Neuron (in vitro differentiated cells): ENCODE data around the gene SOX1.

Experiments used
- H2AFZ ChIP-seq: one replicate; pipeline ENCODE4 v1.6.1; 2013; ENCODE audit warnings: low read depth, mild to moderate bottlenecking, inconsistent platforms, low read length, moderate library complexity
- H3K27me3 ChIP-seq: one replicate; pipeline ENCODE4 v1.6.1; 2013; ENCODE audit warnings: low read length; ENCODE audit not compliant: insufficient read depth
- H3K36me3 ChIP-seq: one replicate; pipeline ENCODE4 v1.6.1; 2013; ENCODE audit warnings: low read length; ENCODE audit not compliant: insufficient read depth
- H3K4me1 ChIP-seq: one replicate; pipeline ENCODE4 v1.6.1; 2013; ENCODE audit warnings: low read length; ENCODE audit not compliant: insufficient read depth
- H3K4me3 ChIP-seq: 2 replicates; pipeline ENCODE4 v1.5.1; 2013; ENCODE audit warnings: mild to moderate bottlenecking, low read length, moderate library complexity
- H3K9me3 ChIP-seq: one replicate; pipeline ENCODE4 v1.6.1; 2013; ENCODE audit warnings: low read length

Gene SOX1

GRCh38 chr13:112096959-112097358 lies 30.0 kb downstream of the SOX1 start:
- H2AFZ ChIP-seq, result no peak overlapping the region
- no peak overlapping the region for H3K4me3 ChIP-seq
- no peaks in the 10 kb centered on the region for H3K9me3 ChIP-seq
- peaks cover 14% of the 10 kb centered on the region for H3K4me1 ChIP-seq
- H3K36me3 ChIP-seq, result no peaks in the 10 kb centered on the region
- no peaks in the 10 kb centered on the region for H3K27me3 ChIP-seq

- Histone ChIP-seq H3K36me3 (no peaks in the 10 kb centered on the region), H3K9me3 (no peaks in the 10 kb centered on the region), H3K4me1 (peaks cover 22% of the 10 kb centered on the region), H3K4me3 (no peak overlapping the region), H3K27me3 (no peaks in the 10 kb centered on the region), H2AFZ (no peak overlapping the region)
These were observed 30.8 kb downstream of the SOX1 start for GRCh38 chr13:112097770-112098169.

DNA sequence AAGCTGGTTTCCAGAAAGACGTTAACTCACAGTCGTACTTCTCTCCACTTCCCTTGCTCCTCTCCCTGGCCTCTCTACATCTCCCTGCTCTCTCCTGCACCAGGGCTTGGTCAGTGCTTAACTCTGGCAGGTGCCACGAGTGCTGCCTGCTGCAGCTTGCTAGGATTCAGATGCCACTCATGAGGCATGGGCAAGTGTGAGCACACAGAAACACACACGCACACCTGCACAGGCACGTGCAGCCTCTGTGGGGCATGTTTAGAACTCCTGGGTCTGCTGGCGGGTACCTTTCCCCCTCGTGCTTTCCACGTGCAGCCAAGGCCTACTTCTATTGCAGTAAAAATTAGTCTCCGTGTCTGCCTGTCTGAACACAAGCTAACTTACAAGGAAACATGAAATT lies 31.8 kb downstream of the SOX1 start:
- H3K36me3 ChIP-seq, result no peaks in the 10 kb centered on the region
- H2AFZ ChIP-seq, result no peak overlapping the region
- peaks cover 30% of the 10 kb centered on the region for H3K4me1 ChIP-seq
- no peaks in the 10 kb centered on the region for H3K9me3 ChIP-seq
- H3K4me3 ChIP-seq, result no peak overlapping the region
- H3K27me3 ChIP-seq, result no peaks in the 10 kb centered on the region

GRCh38 chr13:112101360-112101930 lies 34.5 kb downstream of the SOX1 start:
- Histone ChIP-seq H3K4me3 (no peak overlapping the region), H3K36me3 (no peaks in the 10 kb centered on the region), H3K4me1 (peaks cover 35% of the 10 kb centered on the region), H2AFZ (no peak overlapping the region), H3K9me3 (no peaks in the 10 kb centered on the region), H3K27me3 (no peaks in the 10 kb centered on the region)

DNA sequence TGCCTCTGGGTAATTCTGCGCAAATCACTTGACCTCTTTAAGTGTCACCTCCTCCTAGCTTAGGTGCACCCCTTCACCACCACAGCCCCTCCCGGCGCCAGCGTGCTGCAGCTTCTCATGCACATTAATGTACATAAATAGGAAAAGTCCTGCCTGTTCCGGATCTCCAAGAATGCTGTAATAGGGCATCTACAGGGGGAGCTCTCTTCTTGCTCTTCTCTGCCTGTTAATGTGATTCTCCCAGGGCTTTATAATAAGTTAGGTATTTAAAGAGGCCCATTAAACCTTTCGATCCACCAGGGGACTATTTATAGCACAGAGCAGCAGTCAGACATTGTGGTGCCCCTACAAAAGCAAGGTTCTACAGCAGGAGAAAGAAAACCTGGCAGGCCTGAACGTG lies 35.3 kb downstream of the SOX1 start:
- no peaks in the 10 kb centered on the region for H3K36me3 ChIP-seq
- no peak overlapping the region for H2AFZ ChIP-seq
- no peak overlapping the region for H3K4me3 ChIP-seq
- H3K27me3 ChIP-seq, result no peaks in the 10 kb centered on the region
- H3K9me3 ChIP-seq, result no peaks in the 10 kb centered on the region
- H3K4me1 ChIP-seq, result peaks cover 39% of the 10 kb centered on the region

- Histone ChIP-seq H3K36me3 (no peaks in the 10 kb centered on the region), H3K27me3 (no peaks in the 10 kb centered on the region), H3K4me3 (peak overlapping the region; percentile 64), H2AFZ (no peak overlapping the region), H3K4me1 (peaks cover 48% of the 10 kb centered on the region), H3K9me3 (no peaks in the 10 kb centered on the region)
These were observed 36.4 kb downstream of the SOX1 start for GRCh38 chr13:112103260-112103838.

GRCh38 chr13:112103961-112104880 lies 37.3 kb downstream of the SOX1 start:
- H3K9me3 ChIP-seq, result no peaks in the 10 kb centered on the region
- H3K36me3 ChIP-seq, result peaks cover 4% of the 10 kb centered on the region
- H3K4me1 ChIP-seq, result peaks cover 56% of the 10 kb centered on the region
- no peak overlapping the region for H2AFZ ChIP-seq
- H3K4me3 ChIP-seq, result peak overlapping the region; percentile 64
- H3K27me3 ChIP-seq, result no peaks in the 10 kb centered on the region

DNA sequence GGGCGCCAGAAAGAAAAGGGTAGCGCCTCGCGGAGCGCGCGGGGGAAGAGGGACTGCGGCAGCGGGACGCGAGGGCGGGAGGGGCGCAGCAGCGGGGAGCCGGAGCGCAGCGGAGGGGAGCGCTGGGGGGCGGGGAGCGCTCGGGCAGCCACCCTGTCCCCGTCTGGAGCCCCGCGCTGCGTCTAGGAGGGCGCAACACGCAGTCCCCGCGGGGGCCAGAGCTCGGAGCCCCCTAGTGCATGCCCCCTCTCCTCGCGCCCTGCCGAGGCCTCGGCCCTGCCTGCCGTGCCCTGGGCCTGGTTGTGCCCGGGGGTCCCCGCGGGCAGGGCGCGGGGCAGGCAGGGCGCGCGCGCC lies 37.9 kb downstream of the SOX1 start:
- no peaks in the 10 kb centered on the region for H3K9me3 ChIP-seq
- H3K4me1 ChIP-seq, result peaks cover 62% of the 10 kb centered on the region
- H2AFZ ChIP-seq, result no peak overlapping the region
- H3K4me3 ChIP-seq, result peak overlapping the region; percentile 64
- no peaks in the 10 kb centered on the region for H3K27me3 ChIP-seq
- peaks cover 4% of the 10 kb centered on the region for H3K36me3 ChIP-seq

DNA sequence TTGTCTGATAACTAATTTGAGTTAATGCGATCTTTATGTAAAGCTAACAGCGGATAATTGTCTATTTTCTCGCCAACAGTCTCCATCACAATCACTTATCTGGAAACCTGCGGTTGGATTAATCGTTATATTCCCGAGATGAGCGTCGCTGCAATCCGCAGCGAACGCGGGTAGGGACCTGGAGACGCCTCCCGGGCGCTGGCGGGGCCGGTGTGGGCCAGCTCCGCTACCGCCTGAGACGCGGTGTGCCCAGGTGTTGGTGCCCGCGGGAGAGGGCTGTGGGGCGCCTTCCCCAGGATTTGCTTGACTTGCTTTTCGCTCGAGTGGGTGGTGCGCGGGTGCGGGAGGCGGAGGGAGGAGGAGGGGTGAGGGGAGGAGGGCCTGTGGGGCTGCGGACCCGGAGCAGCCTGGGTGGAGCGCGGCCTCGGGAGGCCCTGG lies 38.3 kb downstream of the SOX1 start:
- H3K9me3 ChIP-seq, result no peaks in the 10 kb centered on the region
- H2AFZ ChIP-seq, result no peak overlapping the region
- peaks cover 66% of the 10 kb centered on the region for H3K4me1 ChIP-seq
- H3K4me3 ChIP-seq, result peak overlapping the region; percentile 64
- no peaks in the 10 kb centered on the region for H3K27me3 ChIP-seq
- peaks cover 4% of the 10 kb centered on the region for H3K36me3 ChIP-seq

- H3K4me1 ChIP-seq, result peaks cover 73% of the 10 kb centered on the region
- no peak overlapping the region for H2AFZ ChIP-seq
- no peaks in the 10 kb centered on the region for H3K9me3 ChIP-seq
- peaks cover 4% of the 10 kb centered on the region for H3K36me3 ChIP-seq
- H3K27me3 ChIP-seq, result no peaks in the 10 kb centered on the region
- peak overlapping the region; percentile 64 for H3K4me3 ChIP-seq
These were observed 38.9 kb downstream of the SOX1 start for GRCh38 chr13:112105892-112106291.

- Histone ChIP-seq H3K36me3 (peaks cover 4% of the 10 kb centered on the region), H2AFZ (no peak overlapping the region), H3K4me3 (peak overlapping the region; percentile 64), H3K27me3 (no peaks in the 10 kb centered on the region), H3K9me3 (no peaks in the 10 kb centered on the region), H3K4me1 (peaks cover 74% of the 10 kb centered on the region)
These were observed 39.7 kb downstream of the SOX1 start for GRCh38 chr13:112106478-112107141.

DNA sequence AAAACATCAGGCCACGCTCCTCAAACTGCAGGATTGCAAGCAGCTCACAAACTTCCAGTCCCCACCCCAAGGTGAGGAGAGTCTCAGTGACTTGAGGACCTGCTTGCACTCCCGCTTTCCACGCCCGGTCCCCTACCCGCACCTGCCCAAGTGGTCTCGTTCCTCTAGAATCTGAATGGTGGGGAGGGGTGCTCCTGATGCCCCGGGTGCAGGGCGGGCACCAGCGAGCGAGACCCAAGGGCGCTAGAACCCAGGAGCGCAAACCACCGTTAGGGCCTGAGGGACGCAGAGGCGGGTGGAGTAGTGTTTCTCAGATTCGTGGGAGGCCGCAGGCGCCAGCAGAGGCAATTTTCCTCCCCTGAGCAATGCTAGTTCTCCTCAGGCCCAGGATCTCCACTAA lies 40.3 kb downstream of the SOX1 start:
- Histone ChIP-seq H3K36me3 (peaks cover 4% of the 10 kb centered on the region), H3K27me3 (no peaks in the 10 kb centered on the region), H3K4me3 (peak overlapping the region; percentile 64), H2AFZ (no peak overlapping the region), H3K9me3 (no peaks in the 10 kb centered on the region), H3K4me1 (peaks cover 74% of the 10 kb centered on the region)

DNA sequence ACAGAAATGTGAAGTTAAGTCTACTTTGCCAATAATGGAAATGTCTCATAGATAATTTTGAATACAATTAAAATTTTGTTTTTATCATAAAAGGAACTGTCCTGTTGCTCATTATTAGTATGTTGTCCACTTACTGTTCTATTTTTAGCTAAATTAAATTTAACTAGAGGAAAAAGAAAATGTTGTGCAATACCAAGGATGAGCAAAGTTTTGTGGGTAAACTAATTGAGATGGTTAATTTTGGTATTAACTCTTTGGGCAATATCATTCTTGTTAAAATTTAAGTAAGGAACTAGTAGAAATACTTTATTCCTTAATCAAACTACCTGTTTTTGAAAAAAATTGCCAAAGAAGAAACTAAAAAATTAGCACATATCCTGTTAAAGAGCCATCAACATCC lies 43.5 kb downstream of the SOX1 start:
- no peaks in the 10 kb centered on the region for H3K9me3 ChIP-seq
- H3K36me3 ChIP-seq, result peaks cover 4% of the 10 kb centered on the region
- no peaks in the 10 kb centered on the region for H3K27me3 ChIP-seq
- no peak overlapping the region for H3K4me3 ChIP-seq
- H2AFZ ChIP-seq, result no peak overlapping the region
- H3K4me1 ChIP-seq, result peaks cover 61% of the 10 kb centered on the region
